Ovary (tissue), 9 donors: ENCODE results near the gene EPOP. TPM values are rescaled to one million over a fixed set of nuclear protein-coding genes. Genes with fewer than 3 reads are reported as not detected.

Source experiments
- DNase-seq, 5 donors: peaks; one replicate each; pipeline ENCODE4 v3.0.0-alpha.2; 2019 to 2020
- H3K27ac ChIP-seq, 2 donors: fragments of 200-600 bp; one replicate each; pipeline versions ENCODE4 v1.5.1 to v1.8.0; 2019 to 2022
- H3K27me3 ChIP-seq: fragments of 200-600 bp; one replicate; pipeline ENCODE4 v1.8.0; 2022
- H3K36me3 ChIP-seq: fragments of 200-600 bp; sonication (generic); one replicate; pipeline ENCODE4 v1.5.1; 2019
- H3K4me1 ChIP-seq: one replicate; pipeline ENCODE4 v1.8.1; 2013; ENCODE audit warnings: mild to moderate bottlenecking, moderate library complexity; ENCODE audit not compliant: insufficient read depth
- H3K4me3 ChIP-seq: fragments of 200-600 bp; sonication (generic); one replicate; pipeline ENCODE4 v1.5.1; 2017
- H3K9me3 ChIP-seq, 2 donors: fragments of 200-600 bp in 1 of 2; sonication (generic) in 1 of 2; one replicate each; pipeline versions ENCODE4 v1.5.1 to v1.8.1; 2013 to 2019; ENCODE audit warnings: mild to moderate bottlenecking in 1 of 2, moderate library complexity in 1 of 2
- EP300 ChIP-seq: sonication (generic); formaldehyde crosslinking; IDR thresholded peaks from one replicate; pipeline ENCODE4 v1.6.1; 2017; ENCODE audit warnings: antibody characterized with exemption
- POLR2A ChIP-seq: fragments of 450-650 bp; IDR thresholded peaks from one replicate; pipeline ENCODE4 v1.6.1; 2017; ENCODE audit warnings: antibody characterized with exemption, mild to moderate bottlenecking, moderate library complexity
- WGBS, 3 donors: extraction: QIAGEN DNeasy Blood & Tissue Kit in 1 of 3; methylation state at CpG; one replicate each; pipeline versions ENCODE4 v1.1.5 to v1.1.7; 2013 to 2017; 5-methylcytosine and 5-hydroxymethylcytosine counted together
- intact Hi-C, 4 donors: fragments of 100-400 bp; cut with DNase I; formaldehyde crosslinking; loops; one replicate each; pipeline versions ENCODE4 v1.11.0 to v1.15.1; 2022 to 2023
- polyA plus RNA-seq, 2 donors: library from polyadenylated mRNA; stranded (reverse); fragments of 200-250 nt in 1 of 2; fragments of 350-450 nt in 1 of 2; fragmentation: Illumina TruSeq in 1 of 2; extraction: RNeasy Lipid Tissue Mini Kit (QIAGEN cat#74804) in 1 of 2; gene quantifications; one replicate each; pipeline ENCODE4 v1.2.3, GENCODE V29; 2013 to 2014
- total RNA-seq, 7 donors: library from RNA; depleted of rRNA in 2 of 7; stranded (reverse); fragments of >200 nt in 2 of 7; fragmentation: NEBNext Ultra II Directional in 3 of 7; extraction: Animal tissue kit (Norgen Biotek cat#: 25700) in 3 of 7; gene quantifications; one replicate each; pipeline versions ENCODE4 v1.1.0 to v1.2.4, GENCODE V29; 2016 to 2023
- TF ChIP-seq, protein P1 (sequence below), 3 donors: fragments of 450-650 bp in 2 of 3; fragments of 200-600 bp in 1 of 3; IDR thresholded peaks; one replicate each; pipeline versions ENCODE4 v1.5.1 to v1.8.0; 2016 to 2022; ENCODE audit warnings: antibody characterized with exemption in 3 of 3, mild to moderate bottlenecking in 1 of 3
- donor health status: DM: no; HTN: no; CAD: no; lungs with moderate emphysema.
- donor health status: DM: no; HTN: no; CAD: no.
- donor health status: Bipolar disorder and iron deficiency.
- donor health status: DM: yes; HTN: yes; CAD: no.
- donor health status: DM: no; HTN: no; CAD: no.
- donor health status: DM: yes; HTN: yes; CAD: no.

Gene EPOP
- total and polyA plus RNA-seq, 9 donors: 0.50 to 1.7 (median 0.84) TPM

DNA sequence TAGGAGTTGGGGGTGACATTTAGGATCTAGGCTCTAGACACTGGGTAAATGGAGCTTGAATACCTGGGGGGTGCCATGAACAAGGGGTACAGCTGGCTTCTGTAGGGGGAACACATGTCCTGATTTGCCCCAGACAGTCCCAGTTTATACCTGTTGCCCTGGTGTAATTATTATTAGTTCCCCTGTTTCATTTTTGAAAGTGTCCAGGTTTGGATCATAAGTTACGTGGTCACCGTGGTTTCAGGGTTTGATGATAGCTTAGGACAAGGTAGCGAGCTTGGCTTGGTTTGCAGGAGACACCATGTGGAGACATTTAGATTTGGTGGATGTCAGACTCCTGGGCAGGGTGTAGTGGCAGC, 35.8 kb upstream of the EPOP start:
- Histone ChIP-seq H3K4me3 (no peak overlapping the region), H3K27me3 (no peaks in the 10 kb centered on the region), H3K4me1 (peaks cover 6% of the 10 kb centered on the region), H3K9me3 (no peaks in the 10 kb centered on the region), H3K27ac (no peak overlapping the region), H3K36me3 (no peaks in the 10 kb centered on the region)
- intact Hi-C loops: no loop called here
- TF ChIP-seq, protein P1, sequence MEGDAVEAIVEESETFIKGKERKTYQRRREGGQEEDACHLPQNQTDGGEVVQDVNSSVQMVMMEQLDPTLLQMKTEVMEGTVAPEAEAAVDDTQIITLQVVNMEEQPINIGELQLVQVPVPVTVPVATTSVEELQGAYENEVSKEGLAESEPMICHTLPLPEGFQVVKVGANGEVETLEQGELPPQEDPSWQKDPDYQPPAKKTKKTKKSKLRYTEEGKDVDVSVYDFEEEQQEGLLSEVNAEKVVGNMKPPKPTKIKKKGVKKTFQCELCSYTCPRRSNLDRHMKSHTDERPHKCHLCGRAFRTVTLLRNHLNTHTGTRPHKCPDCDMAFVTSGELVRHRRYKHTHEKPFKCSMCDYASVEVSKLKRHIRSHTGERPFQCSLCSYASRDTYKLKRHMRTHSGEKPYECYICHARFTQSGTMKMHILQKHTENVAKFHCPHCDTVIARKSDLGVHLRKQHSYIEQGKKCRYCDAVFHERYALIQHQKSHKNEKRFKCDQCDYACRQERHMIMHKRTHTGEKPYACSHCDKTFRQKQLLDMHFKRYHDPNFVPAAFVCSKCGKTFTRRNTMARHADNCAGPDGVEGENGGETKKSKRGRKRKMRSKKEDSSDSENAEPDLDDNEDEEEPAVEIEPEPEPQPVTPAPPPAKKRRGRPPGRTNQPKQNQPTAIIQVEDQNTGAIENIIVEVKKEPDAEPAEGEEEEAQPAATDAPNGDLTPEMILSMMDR (IDR thresholded peaks at IDR 0.05): no peak
- TF ChIP-seq POLR2A: no peak
- no peak for TF ChIP-seq EP300
- 90 to 91% (median 90%) methylated on average over 3 of the region's 3 CpGs for WGBS, 3 donors
- no peak for DNase-seq

DNA sequence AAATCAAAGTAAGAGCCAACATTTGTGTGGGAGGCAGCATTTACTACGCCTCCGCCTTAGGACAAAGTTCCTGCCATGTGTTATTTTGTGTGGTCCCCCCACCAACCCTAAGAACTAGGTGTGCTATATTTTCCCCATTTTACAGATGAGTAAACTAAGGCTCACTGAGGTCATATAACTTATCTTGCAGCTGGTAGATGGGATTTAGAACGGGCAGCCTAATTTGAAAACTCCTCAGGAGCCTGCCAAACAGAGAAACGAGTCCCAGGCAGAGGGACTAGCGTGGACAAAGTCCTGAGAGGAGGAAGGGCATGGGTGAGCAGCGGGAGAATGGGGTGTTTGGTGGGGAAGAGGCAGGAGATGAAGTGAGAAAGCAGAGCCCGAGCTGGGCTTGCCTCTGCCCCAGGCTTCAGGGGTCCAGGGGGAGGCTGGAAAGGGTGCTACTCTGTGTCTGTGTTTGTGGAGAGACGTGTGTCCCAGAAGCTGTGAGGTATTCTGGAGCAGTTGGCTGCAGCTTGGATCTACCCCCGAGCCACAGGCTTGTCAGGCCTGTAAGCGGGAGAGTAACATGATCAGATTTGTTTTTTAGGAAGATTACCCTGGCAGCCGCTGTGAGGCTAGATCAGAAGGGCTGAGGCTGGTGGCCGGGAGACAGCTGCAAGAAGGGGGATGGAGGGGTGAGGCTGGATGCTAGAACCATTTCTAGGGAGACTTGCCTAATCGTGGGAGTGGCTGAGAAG, 35.3 kb upstream of the EPOP start:
- intact Hi-C loops: no loop called here
- no peak for DNase-seq
- H3K36me3 ChIP-seq: no peaks in the 10 kb centered on the region
- 62 to 69% (median 66%) methylated on average over 13 of the region's 13 CpGs for WGBS, 3 donors
- H3K4me1 ChIP-seq: peaks cover 6% of the 10 kb centered on the region
- no peak overlapping the region for H3K27ac ChIP-seq
- no peaks in the 10 kb centered on the region for H3K9me3 ChIP-seq
- H3K27me3 ChIP-seq: no peaks in the 10 kb centered on the region
- TF ChIP-seq EP300 (no peak), POLR2A (no peak)
- TF ChIP-seq, protein P1 (IDR thresholded peaks at IDR 0.05): no peak
- no peak overlapping the region for H3K4me3 ChIP-seq

DNA sequence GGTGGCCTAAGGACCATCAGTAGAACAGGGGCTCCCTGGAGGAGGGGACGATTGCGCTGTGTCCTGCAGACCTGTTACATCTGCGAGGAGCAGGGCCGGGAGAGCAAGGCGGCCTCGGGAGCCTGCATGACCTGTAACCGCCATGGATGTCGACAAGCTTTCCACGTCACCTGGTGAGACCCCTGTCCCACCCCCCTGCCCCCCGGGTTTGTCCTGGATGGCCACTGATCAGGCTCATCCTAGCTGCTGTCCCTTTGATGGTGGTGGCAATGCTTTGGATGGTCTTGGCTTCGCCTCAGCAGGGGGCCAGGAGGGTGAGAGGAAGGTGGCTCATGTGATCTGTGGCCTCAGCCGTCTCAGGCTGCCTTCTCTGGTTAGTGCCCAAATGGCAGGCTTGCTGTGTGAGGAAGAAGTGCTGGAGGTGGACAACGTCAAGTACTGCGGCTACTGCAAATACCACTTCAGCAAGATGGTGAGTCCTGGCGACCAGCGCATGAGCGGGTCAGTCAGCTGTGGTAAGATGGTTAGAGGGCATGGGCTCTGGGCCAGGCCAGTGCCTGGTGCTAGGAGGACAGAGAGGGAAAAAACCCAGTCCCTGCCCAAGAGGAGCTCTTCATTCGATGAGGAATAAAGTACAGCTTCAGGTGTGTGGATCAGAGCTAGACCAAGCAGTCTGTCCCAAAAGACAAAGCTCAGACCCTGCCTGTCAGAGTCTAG, 34.5 kb upstream of the EPOP start:
- WGBS, 3 donors: 86 to 90% (median 89%) methylated on average over 18 of the region's 18 CpGs
- no peak overlapping the region for H3K27ac ChIP-seq
- DNase-seq: no peak
- intact Hi-C loops: no loop called here
- no peak overlapping the region for H3K4me3 ChIP-seq
- H3K4me1 ChIP-seq: peaks cover 6% of the 10 kb centered on the region
- TF ChIP-seq POLR2A (no peak), EP300 (no peak)
- TF ChIP-seq, protein P1 (IDR thresholded peaks at IDR 0.05): no peak
- H3K36me3 ChIP-seq: no peaks in the 10 kb centered on the region
- H3K9me3 ChIP-seq: no peaks in the 10 kb centered on the region
- H3K27me3 ChIP-seq: no peaks in the 10 kb centered on the region

DNA sequence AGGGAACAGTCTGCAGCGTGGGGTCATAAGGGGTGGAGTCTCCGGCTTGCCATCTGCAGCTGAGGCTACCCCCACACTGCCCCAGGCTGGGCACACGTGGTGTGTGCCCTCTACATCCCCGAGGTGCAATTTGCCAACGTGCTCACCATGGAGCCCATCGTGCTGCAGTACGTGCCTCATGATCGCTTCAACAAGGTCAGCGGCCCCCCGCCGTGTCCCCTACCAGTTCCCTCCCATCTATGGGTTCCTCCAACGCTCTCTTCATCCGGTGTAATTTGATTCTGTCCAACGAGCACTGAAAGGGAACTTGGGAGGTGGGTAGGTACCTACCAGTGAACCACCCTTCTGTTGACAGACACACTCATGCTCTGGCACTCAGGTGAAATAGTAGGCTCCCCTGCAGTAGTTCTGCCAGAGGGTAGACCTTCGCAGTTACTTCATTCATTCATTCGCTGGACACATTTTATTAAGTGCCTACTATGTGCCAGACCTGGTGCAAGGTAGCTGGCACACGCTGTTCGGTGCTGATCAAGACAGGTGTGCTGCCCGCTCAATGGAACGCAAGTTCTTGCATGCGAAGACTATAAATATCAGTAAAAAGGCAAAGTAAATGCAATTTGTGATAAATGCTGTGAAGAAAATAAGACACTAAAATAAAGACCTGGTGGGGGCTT, 33.1 kb upstream of the EPOP start:
- intact Hi-C loops: no loop called here

More for the DNA sequence above, 33.1 kb upstream of the EPOP start:
- H3K4me1 ChIP-seq: peaks cover 6% of the 10 kb centered on the region
- no peaks in the 10 kb centered on the region for H3K9me3 ChIP-seq
- TF ChIP-seq POLR2A (no peak), EP300 (no peak)
- TF ChIP-seq, protein P1 (IDR thresholded peaks at IDR 0.05): no peak
- DNase-seq: no peak
- 64 to 66% (median 64%) methylated on average over 21 of the region's 21 CpGs for WGBS, 3 donors
- H3K4me3 ChIP-seq: no peak overlapping the region
- no peaks in the 10 kb centered on the region for H3K27me3 ChIP-seq
- H3K27ac ChIP-seq: no peak overlapping the region
- no peaks in the 10 kb centered on the region for H3K36me3 ChIP-seq
